Measurements from ENCODE around the gene FLRT1. TPM values are rescaled to one million over a fixed set of nuclear protein-coding genes. Genes with fewer than 3 reads are reported as not detected.

Gene FLRT1
- polyA plus RNA-seq (ENCODE audit: insufficient read length in 4 of 4), result 1 to 10 TPM; 2.6 to 4.1 (median 3.1) TPM

GRCh38 chr11:64035576-64035975 lies at the start of gene FLRT1:
Gene FLRT1 (plus strand): TSS chr11:64035931. CDS start chr11:64116268, 80,337 bp downstream.
- no peak for DNase-seq (ENCODE audit: low read depth in 4 of 4, low spot score in 3 of 4)

GRCh38 chr11:63986156-63986931 lies 49.4 kb upstream of the FLRT1 start, which contains the start of gene OTUB1:
Gene OTUB1 (plus strand): TSS chr11:63986438. CDS start chr11:63986457, 19 bp downstream.
- DNase-seq (ENCODE audit: low read depth in 4 of 4, low spot score in 3 of 4), result peak in 3 of 4 donors; percentile 79 to 86 (median 84)

GRCh38 chr11:63986932-63987513 lies 48.7 kb upstream of the FLRT1 start:
- no peak for DNase-seq (ENCODE audit: low read depth in 4 of 4, low spot score in 3 of 4)

GRCh38 chr11:63991558-63991957 lies 44.2 kb upstream of the FLRT1 start:
- no peak for DNase-seq (ENCODE audit: low read depth in 4 of 4, low spot score in 3 of 4)

GRCh38 chr11:63993100-63993499 lies 42.6 kb upstream of the FLRT1 start:
- no peak for DNase-seq (ENCODE audit: low read depth in 4 of 4, low spot score in 3 of 4)

- no peak for DNase-seq (ENCODE audit: low read depth in 4 of 4, low spot score in 3 of 4)
Observed at GRCh38 chr11:63993993-63994392, 41.7 kb upstream of the FLRT1 start.

- no peak for DNase-seq (ENCODE audit: low read depth in 4 of 4, low spot score in 3 of 4)
Observed at GRCh38 chr11:63996512-63996911, 39.2 kb upstream of the FLRT1 start.

GRCh38 chr11:63997104-63997700 lies 38.5 kb upstream of the FLRT1 start:
- no peak for DNase-seq (ENCODE audit: low read depth in 4 of 4, low spot score in 3 of 4)

- DNase-seq (ENCODE audit: low read depth in 4 of 4, low spot score in 3 of 4), result no peak
Observed at GRCh38 chr11:63997801-63998337, 37.9 kb upstream of the FLRT1 start.

GRCh38 chr11:63998558-63999348 lies 37.0 kb upstream of the FLRT1 start:
- no peak for DNase-seq (ENCODE audit: low read depth in 4 of 4, low spot score in 3 of 4)

GRCh38 chr11:63999349-64000025 lies 36.2 kb upstream of the FLRT1 start:
- no peak for DNase-seq (ENCODE audit: low read depth in 4 of 4, low spot score in 3 of 4)

GRCh38 chr11:64000026-64000739 lies 35.5 kb upstream of the FLRT1 start:
- peak in 2 of 4 donors; percentile 68 to 69 for DNase-seq (ENCODE audit: low read depth in 4 of 4, low spot score in 3 of 4)

GRCh38 chr11:64000740-64001483 lies 34.8 kb upstream of the FLRT1 start:
- DNase-seq (ENCODE audit: low read depth in 4 of 4, low spot score in 3 of 4), result no peak

- DNase-seq (ENCODE audit: low read depth in 4 of 4, low spot score in 3 of 4), result no peak
Observed at GRCh38 chr11:64001484-64002420, 34.0 kb upstream of the FLRT1 start.

- no peak for DNase-seq (ENCODE audit: low read depth in 4 of 4, low spot score in 3 of 4)
Observed at GRCh38 chr11:64003807-64004589, 31.7 kb upstream of the FLRT1 start.

- DNase-seq (ENCODE audit: low read depth in 4 of 4, low spot score in 3 of 4), result no peak
Observed at GRCh38 chr11:64004590-64004984, 31.1 kb upstream of the FLRT1 start.

- no peak for DNase-seq (ENCODE audit: low read depth in 4 of 4, low spot score in 3 of 4)
Observed at GRCh38 chr11:64005691-64006090, 30.0 kb upstream of the FLRT1 start.

Measured in right renal pelvis (tissue), 4 donors.